ENCODE results near the gene ANKRD17. TPM values are rescaled to one million over a fixed set of nuclear protein-coding genes. Genes with fewer than 3 reads are reported as not detected.
A peak's percentile ranks its signal among the peaks of the same experiment; 100 is the strongest.

ANKRD17 gene
- total RNA-seq, 2 experiments from 2014 or later: 58.4 to 63.7 TPM

DNA sequence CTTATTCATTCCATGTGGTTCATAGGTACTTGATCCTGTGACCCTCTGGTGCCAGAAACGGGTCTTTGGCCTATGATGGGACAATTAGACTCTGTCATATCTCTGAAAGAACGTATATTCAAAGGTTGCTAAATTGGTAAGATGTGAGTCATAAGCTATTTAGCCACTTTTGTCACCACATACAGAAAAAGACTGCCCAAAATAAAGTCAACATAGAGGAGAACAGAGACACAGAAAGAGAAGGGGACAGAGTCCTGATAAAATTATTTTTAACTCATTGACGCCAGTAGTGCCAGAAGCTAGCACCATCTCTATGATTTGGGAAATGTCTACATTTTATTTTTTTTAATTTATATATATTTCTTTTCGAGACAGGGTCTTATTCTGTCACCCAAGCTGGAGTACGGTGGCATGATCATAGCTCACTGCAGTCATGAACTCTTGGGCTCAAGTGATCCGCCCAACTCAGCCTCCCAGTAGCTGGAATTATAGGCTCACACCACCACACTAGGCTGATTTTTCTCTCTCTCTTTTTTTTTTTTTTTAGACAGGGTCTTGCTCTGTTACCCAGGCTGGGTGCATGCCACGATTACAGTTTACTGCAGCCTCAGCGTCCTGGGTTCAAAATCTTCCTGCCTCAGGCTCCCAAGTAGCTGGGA, 96.9 kb downstream of the ANKRD17 start:
- Mint-ChIP-seq H3K36me3 (ENCODE audit: low read depth) (peaks cover 55% of the 10 kb centered on the region), H3K27me3 (no peaks in the 10 kb centered on the region), H3K27ac (no peak overlapping the region), H3K9me3 (ENCODE audit: low read depth) (peaks cover 5% of the 10 kb centered on the region), H3K4me1 (no peaks in the 10 kb centered on the region), H3K4me3 (no peak overlapping the region)
- DNase-seq: no peak
- no peak for ATAC-seq
- POLR2A ChIA-PET: no interaction called here
- intact Hi-C loops (cut with DNase I, micrococcal nuclease): loop anchor here in 1 of 2 experiments (10.0 kb wide), 1 partner anchor 93 kb away; the partner anchor contains the start of gene ANKRD17
- CTCF ChIA-PET: interaction anchor here (1.1 to 1.6 kb wide), 3 partner anchors 9 to 50 kb away, joined by 3 to 6 read pairs (median 3); no protein-coding TSS in a partner anchor

DNA sequence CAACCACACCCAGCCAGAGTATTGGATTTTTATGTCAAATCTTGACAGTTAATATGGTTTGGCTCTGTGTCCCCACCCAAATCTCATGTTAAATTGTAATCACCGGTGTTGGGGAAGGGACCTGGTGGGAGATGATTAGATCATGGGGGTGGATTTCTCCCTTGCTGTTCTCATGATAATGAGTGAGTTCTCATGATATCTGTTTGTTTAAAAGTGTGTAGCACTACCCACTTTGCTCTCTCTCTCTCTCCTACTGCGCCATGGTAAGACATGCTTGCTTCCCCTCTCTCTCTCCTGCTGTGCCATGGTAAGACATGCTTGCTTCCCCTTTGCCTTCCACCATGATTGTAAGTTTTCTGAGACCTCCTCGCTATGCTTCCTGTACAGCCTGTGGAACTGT, 102.2 kb downstream of the ANKRD17 start:
- Mint-ChIP-seq H3K4me3 (no peak overlapping the region), H3K27ac (no peak overlapping the region), H3K4me1 (no peaks in the 10 kb centered on the region)

DNA sequence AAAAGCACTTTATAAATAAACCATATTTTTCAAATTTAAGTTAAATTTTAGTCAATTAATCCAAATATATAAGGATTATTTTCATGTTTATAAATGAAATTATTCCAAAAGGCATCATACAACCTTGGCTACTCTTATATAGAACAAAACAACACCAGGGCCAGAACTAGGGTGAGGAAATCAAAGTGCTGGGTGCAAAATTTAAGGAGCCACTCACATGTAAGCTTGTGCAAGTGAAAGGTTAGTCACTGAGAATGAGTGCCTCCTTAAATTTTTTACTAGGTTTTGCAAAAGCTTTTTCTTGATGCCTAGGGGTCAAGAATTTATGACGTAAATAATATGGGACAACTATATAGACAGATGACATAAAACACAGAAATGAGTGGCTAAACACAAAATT, 105.7 kb downstream of the ANKRD17 start:
- CTCF ChIA-PET: interaction anchor here (1.2 kb wide), 1 partner anchor 9 kb away, joined by 6 read pairs; no protein-coding TSS in a partner anchor
- peaks cover 31% of the 10 kb centered on the region for H3K36me3 Mint-ChIP-seq (ENCODE audit: low read depth)
- no peak overlapping the region for H3K4me3 Mint-ChIP-seq

More for the DNA sequence above, 102.2 kb downstream of the ANKRD17 start:
- intact Hi-C loops (cut with DNase I, micrococcal nuclease): no loop called here
- Mint-ChIP-seq H3K27me3 (no peaks in the 10 kb centered on the region), H3K9me3 (ENCODE audit: low read depth) (no peaks in the 10 kb centered on the region), H3K36me3 (ENCODE audit: low read depth) (peaks cover 40% of the 10 kb centered on the region)
- ChIA-PET POLR2A (no interaction called here), CTCF (no interaction called here)
- ATAC-seq (no peak), DNase-seq (no peak)

DNA sequence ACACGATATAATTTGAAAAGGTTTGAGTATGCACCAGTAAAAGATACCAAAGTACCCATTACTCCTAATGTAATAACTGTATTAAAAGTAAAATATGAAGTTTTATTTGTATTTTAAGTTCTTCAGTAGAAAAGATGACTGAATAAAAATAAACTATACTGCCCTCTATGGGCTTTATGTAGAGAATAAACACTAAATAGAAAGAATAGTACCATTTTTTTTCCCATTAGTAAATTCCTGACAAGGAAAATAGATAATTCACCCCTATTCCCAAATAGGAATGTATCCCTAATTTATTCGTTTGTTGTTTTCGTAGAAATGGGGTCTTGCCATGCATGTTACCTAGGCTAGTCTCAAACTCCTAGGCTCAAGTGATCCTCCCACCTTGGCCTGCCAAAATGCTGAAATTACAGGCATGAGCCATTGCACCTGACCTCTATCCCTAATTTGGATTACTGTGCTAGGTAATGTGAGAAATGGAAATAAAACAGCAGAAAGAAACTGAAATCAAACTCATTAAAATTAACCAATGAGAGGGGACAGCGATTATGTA, 115.5 kb downstream of the ANKRD17 start:
- intact Hi-C loops (cut with DNase I, micrococcal nuclease): loop anchor here in 1 of 2 experiments (5.0 kb wide), 1 partner anchor 114 kb away; the partner anchor contains the start of gene ANKRD17
- peak overlapping the region; percentile 7 for H3K27ac Mint-ChIP-seq
- DNase-seq: no peak
- H3K9me3 Mint-ChIP-seq (ENCODE audit: low read depth): no peaks in the 10 kb centered on the region
- H3K4me3 Mint-ChIP-seq: no peak overlapping the region
- ChIA-PET CTCF (interaction anchor here (1.6 kb wide), 1 partner anchor 15 kb away, joined by 3 read pairs; no protein-coding TSS in a partner anchor), POLR2A (no interaction called here)
- peaks cover 8% of the 10 kb centered on the region for H3K4me1 Mint-ChIP-seq
- H3K27me3 Mint-ChIP-seq: no peaks in the 10 kb centered on the region
- peaks cover 47% of the 10 kb centered on the region for H3K36me3 Mint-ChIP-seq (ENCODE audit: low read depth)
- ATAC-seq: no peak

More for the DNA sequence above, 105.7 kb downstream of the ANKRD17 start:
- Mint-ChIP-seq H3K27me3 (no peaks in the 10 kb centered on the region), H3K4me1 (no peaks in the 10 kb centered on the region), H3K27ac (no peak overlapping the region), H3K9me3 (ENCODE audit: low read depth) (no peaks in the 10 kb centered on the region)
- intact Hi-C loops (cut with DNase I, micrococcal nuclease): no loop called here
- POLR2A ChIA-PET: interaction anchor here (0.6 kb wide), 1 partner anchor 59 kb away, joined by 3 read pairs; no protein-coding TSS in a partner anchor
- no peak for ATAC-seq
- no peak for DNase-seq

DNA sequence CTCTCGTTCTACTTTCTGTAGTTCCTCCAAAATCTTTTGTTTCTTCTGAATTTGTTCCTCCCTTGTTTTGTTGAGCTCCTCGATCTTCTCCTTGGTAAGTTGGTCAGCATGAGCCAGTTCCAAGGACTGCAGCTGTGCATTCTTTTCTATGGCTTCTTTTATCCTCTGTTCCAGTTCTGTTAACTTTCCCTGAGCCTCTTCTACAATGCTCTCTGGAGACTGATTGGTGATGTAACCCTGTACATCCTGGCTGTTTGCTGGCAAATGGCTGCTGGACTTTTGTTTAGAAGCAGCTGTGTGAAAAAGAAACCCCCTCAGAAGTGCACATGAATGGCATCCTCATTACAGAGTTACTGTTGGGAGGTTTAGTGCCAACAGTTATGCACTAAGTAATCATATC, 118.6 kb downstream of the ANKRD17 start:
- ChIA-PET POLR2A (no interaction called here), CTCF (interaction anchor here (0.9 kb wide), 1 partner anchor 8 kb away, joined by 3 read pairs; no protein-coding TSS in a partner anchor)
- H3K4me1 Mint-ChIP-seq: peaks cover 13% of the 10 kb centered on the region
- H3K27ac Mint-ChIP-seq: peak overlapping the region; percentile 73
- intact Hi-C loops (cut with DNase I, micrococcal nuclease): loop anchor here in 1 of 2 experiments (5.0 kb wide), 1 partner anchor 117 kb away; the partner anchor contains the start of gene ANKRD17
- no peak overlapping the region for H3K4me3 Mint-ChIP-seq
- no peak for DNase-seq
- peaks cover 43% of the 10 kb centered on the region for H3K36me3 Mint-ChIP-seq (ENCODE audit: low read depth)
- ATAC-seq: no peak
- H3K27me3 Mint-ChIP-seq: no peaks in the 10 kb centered on the region
- H3K9me3 Mint-ChIP-seq (ENCODE audit: low read depth): no peaks in the 10 kb centered on the region

DNA sequence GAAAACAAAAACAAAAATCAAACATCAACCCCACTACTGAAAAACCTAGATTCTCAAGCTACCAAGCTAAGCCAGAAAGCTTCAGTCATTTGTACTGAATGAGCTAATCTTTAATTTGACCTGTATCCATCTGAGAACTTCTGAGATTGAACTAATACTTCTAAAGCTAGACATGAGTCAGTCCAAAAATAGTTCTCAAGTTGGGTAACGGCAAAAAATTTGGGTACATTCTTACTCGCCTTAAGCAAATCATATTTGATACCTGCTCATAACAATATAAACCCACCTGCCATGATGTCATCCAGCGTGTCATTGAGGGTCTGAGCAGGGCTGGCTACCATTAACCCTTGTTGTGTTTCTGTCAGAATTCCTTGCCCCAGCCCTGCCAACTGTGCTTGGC, 119.4 kb downstream of the ANKRD17 start:
- intact Hi-C loops (cut with DNase I, micrococcal nuclease): no loop called here
- ChIA-PET CTCF (interaction anchor here (0.9 kb wide), 1 partner anchor 9 kb away, joined by 3 read pairs; no protein-coding TSS in a partner anchor), POLR2A (no interaction called here)
- peaks cover 13% of the 10 kb centered on the region for H3K4me1 Mint-ChIP-seq
- no peaks in the 10 kb centered on the region for H3K9me3 Mint-ChIP-seq (ENCODE audit: low read depth)
- peaks cover 43% of the 10 kb centered on the region for H3K36me3 Mint-ChIP-seq (ENCODE audit: low read depth)
- H3K27me3 Mint-ChIP-seq: no peaks in the 10 kb centered on the region
- peak; percentile 23 for ATAC-seq
- no peak overlapping the region for H3K4me3 Mint-ChIP-seq
- peak overlapping the region; percentile 27 for H3K27ac Mint-ChIP-seq
- DNase-seq: no peak

DNA sequence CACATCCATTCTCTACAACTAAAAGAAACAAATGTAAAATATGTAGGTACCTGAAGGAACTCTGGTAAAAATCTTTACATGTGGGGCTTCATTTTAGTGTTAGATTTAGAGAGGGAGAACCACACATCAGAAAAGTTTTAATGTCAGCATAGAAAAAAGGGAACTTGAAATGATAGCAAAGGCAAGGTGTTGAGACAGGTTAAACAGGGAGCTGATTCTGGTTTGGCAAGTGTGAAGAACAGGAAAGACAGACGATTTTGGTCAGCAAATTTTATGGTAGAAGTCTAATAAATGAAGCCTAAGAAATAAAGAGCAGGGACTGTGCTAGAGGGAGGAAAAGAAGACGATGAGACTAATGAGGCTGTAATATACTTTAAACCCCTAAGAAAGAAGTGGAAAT, 121.5 kb downstream of the ANKRD17 start:
- DNase-seq (no peak), ATAC-seq (no peak)
- ChIA-PET POLR2A (no interaction called here), CTCF (no interaction called here)
- Mint-ChIP-seq H3K36me3 (ENCODE audit: low read depth) (peaks cover 45% of the 10 kb centered on the region), H3K27me3 (no peaks in the 10 kb centered on the region), H3K9me3 (ENCODE audit: low read depth) (no peaks in the 10 kb centered on the region), H3K4me3 (no peak overlapping the region), H3K27ac (peak overlapping the region; percentile 12), H3K4me1 (peaks cover 13% of the 10 kb centered on the region)
- intact Hi-C loops (cut with DNase I, micrococcal nuclease): no loop called here

DNA sequence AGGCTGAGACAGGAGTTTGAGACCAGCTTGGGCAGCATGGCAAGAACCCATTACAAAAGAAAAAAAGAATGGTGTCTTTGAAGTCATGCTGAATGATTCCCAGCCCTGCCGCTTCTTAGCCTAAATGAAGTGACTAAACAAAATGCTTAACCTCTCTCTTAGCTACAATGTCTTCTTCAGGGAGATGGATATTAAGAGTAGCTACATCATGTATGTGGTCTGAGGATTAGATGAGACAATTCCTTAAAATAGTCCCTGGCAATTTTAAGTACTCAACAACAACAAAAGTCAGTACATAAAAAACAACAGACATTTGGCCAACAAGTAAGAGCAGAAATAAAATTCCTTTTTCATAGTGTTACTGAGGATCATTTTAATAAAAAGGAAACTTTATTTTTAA, 124.8 kb downstream of the ANKRD17 start:
- H3K4me3 Mint-ChIP-seq: no peak overlapping the region

DNA sequence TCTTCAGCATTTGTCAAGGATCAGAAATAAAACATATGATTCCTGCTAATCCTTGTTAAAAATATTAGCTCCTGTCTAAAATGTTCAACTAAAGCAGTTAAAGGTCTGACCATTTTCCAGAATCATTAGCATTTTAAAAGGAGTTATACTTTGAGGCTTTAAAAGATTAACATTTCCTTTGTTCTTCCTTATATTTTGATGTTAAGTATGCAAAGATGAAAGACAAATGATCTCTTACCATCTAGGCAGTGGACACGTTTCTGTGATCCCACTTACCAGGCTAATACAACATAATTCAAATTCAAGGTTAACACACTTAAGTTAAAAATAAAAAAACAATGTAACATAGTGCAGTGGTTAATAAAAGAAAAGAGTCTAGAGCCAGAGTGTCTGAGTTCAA, 127.3 kb downstream of the ANKRD17 start:
- no peak overlapping the region for H3K27ac Mint-ChIP-seq
- H3K9me3 Mint-ChIP-seq (ENCODE audit: low read depth): no peaks in the 10 kb centered on the region
- ChIA-PET CTCF (no interaction called here), POLR2A (no interaction called here)
- DNase-seq (no peak), ATAC-seq (no peak)
- H3K4me1 Mint-ChIP-seq: no peaks in the 10 kb centered on the region
- H3K4me3 Mint-ChIP-seq: no peak overlapping the region
- H3K27me3 Mint-ChIP-seq: no peaks in the 10 kb centered on the region
- intact Hi-C loops (cut with DNase I, micrococcal nuclease): no loop called here
- peaks cover 34% of the 10 kb centered on the region for H3K36me3 Mint-ChIP-seq (ENCODE audit: low read depth)

More for the DNA sequence above, 124.8 kb downstream of the ANKRD17 start:
- DNase-seq (no peak), ATAC-seq (no peak)
- ChIA-PET POLR2A (no interaction called here), CTCF (interaction anchor here (1.0 kb wide), 1 partner anchor 10 kb away, joined by 4 read pairs; no protein-coding TSS in a partner anchor)
- H3K4me1 Mint-ChIP-seq: peaks cover 9% of the 10 kb centered on the region
- no peaks in the 10 kb centered on the region for H3K27me3 Mint-ChIP-seq
- H3K36me3 Mint-ChIP-seq (ENCODE audit: low read depth): peaks cover 36% of the 10 kb centered on the region
- H3K27ac Mint-ChIP-seq: no peak overlapping the region
- no peaks in the 10 kb centered on the region for H3K9me3 Mint-ChIP-seq (ENCODE audit: low read depth)
- intact Hi-C loops (cut with DNase I, micrococcal nuclease): no loop called here

DNA sequence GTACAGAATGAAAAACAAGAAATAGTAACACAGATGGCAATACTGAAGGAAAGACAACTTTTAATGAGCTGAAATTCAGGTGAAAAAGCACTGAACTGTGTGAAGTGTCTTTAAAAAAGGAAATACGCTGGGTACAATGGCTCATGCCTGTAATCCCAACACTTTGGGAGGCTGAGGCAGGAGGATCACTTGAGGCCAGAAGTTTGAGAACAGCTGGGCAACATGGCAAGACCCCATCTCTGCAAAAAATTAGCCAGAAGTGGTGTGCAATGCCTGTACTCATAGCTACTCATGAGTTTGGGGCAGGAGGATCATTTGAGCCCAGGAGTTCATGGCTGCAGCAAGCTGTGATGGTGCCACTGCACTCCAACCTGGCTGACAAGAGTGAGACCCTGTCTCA, 129.3 kb downstream of the ANKRD17 start:
- ChIA-PET CTCF (interaction anchor here (1.5 to 2.4 kb wide), 4 partner anchors 9 to 128 kb away, joined by 5 to 11 read pairs (median 6); no protein-coding TSS in a partner anchor), POLR2A (interaction anchor here (0.7 kb wide), 2 partner anchors 8 to 10 kb away, joined by 3 to 4 read pairs; no protein-coding TSS in a partner anchor)
- intact Hi-C loops (cut with DNase I, micrococcal nuclease): loop anchor here in 1 of 2 experiments (5.0 kb wide), 1 partner anchor 128 kb away; the partner anchor contains the start of gene ANKRD17
- no peak overlapping the region for H3K27ac Mint-ChIP-seq
- peaks cover 42% of the 10 kb centered on the region for H3K36me3 Mint-ChIP-seq (ENCODE audit: low read depth)
- H3K4me1 Mint-ChIP-seq: no peaks in the 10 kb centered on the region
- no peaks in the 10 kb centered on the region for H3K27me3 Mint-ChIP-seq
- DNase-seq: no peak
- no peak overlapping the region for H3K4me3 Mint-ChIP-seq
- no peak for ATAC-seq
- no peaks in the 10 kb centered on the region for H3K9me3 Mint-ChIP-seq (ENCODE audit: low read depth)

DNA sequence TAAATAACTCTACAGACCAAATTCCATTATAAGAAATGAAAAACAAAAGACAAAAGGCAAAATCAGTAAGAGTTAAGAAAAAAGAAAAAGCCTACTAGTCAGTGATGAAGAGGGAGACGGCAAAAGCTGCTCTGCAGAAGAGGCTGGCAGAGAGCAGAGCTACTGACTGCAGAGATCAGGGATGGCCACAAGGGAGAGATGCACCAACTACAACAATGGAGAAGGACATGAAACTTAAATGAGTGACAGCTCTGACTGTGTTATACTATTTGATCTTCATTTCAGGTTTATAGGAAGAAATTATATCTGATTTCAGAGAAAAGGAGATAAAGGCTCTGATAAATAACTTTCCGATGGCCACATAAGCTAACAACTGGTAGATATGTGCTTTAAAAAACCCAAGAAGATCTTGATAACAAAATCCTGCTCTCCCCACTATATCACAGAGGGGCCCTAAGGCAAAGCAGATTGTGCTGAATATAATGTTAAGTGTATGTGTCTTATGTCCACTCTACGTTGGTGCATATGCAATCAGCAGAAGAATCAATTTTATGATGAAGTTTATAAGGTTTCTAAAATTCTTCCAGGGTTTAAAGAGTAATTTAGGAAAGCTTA, 130.7 kb downstream of the ANKRD17 start:
- H3K4me1 Mint-ChIP-seq: no peaks in the 10 kb centered on the region
- peak; percentile 30 for DNase-seq
- no peaks in the 10 kb centered on the region for H3K27me3 Mint-ChIP-seq
- ChIA-PET CTCF (interaction anchor here (0.6 to 2.4 kb wide), 11 partner anchors 10 to 1625 kb away, joined by 3 to 7 read pairs (median 4); no protein-coding TSS in a partner anchor), POLR2A (no interaction called here)
- no peaks in the 10 kb centered on the region for H3K9me3 Mint-ChIP-seq (ENCODE audit: low read depth)
- peak; percentile 85 for ATAC-seq
- intact Hi-C loops (cut with DNase I, micrococcal nuclease): loop anchor here in 1 of 2 experiments (5.0 kb wide), 1 partner anchor 129 kb away; the partner anchor contains the start of gene ANKRD17
- H3K27ac Mint-ChIP-seq: no peak overlapping the region
- H3K4me3 Mint-ChIP-seq: no peak overlapping the region
- H3K36me3 Mint-ChIP-seq (ENCODE audit: low read depth): peaks cover 39% of the 10 kb centered on the region
